SKM-1 treated with dmso at 0.1 percent for 144 hours (cell line): Measurements from ENCODE around the gene UCN2.
"Not testable (repeated sequence)": the region's sequence is repeated elsewhere in the genome, so short reads cannot be mapped to it uniquely, and the experiment has no call there.

Experiments used
- DNase-seq: peaks from one replicate; lab custom pipeline; 2025; ENCODE audit not compliant: unreplicated experiment; lab: John Stamatoyannopoulos, UW

Gene UCN2

DNA sequence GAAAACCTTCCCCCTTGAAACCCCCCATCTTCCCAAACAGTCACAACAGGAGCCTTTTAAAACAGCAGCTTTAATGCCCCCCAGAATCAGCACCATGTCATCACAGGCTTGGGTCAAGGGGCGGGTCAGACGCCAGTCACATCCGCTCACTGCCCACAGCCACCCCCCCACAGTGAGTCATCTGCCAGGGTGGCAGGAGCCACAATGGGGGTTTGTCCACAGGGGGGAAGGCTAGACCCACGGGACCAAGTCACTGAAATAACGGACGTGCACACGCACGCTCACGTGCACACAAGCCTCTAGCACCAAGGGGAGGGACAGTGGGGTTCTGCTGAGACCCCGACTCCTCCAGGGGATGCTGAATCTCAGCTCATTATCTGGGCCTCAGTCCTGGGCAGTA, 441 bp upstream of the UCN2 start:
- DNase-seq = no peak

DNA sequence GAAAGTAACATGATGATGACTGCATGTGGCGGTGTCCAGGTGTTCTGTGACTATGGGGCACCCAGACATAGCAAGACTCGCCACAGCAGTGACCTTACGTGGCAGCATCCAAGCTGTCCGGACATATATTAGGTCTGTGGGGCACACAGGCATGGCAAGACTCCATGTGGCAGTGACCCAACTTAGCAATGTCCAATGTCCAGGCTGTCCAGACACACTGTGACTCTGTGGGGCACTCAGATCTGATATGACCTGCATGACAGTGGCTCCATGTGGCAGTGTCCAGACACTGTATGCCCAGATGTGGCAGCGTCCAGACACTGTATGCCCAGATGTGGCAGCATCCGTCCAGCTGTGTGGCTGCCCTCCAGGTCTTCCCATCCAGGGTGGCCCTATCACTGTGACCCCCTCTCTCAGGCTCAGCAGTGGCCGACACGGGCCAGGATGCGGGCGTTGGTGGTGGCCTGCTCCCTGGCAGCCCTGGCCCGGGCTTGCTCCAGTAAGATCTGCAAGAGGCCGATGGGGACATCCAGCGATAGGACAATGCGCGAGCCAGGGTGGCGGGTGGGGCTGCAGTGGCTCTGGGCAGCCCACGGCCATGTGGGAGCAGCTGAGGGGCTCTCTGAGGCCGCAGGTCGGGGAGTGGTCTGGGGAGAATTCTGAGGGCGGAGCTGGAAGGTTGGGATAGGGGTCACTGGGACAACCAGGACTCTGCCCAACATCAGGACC, 1.1 kb downstream of the UCN2 start:
- no peak for DNase-seq

DNA sequence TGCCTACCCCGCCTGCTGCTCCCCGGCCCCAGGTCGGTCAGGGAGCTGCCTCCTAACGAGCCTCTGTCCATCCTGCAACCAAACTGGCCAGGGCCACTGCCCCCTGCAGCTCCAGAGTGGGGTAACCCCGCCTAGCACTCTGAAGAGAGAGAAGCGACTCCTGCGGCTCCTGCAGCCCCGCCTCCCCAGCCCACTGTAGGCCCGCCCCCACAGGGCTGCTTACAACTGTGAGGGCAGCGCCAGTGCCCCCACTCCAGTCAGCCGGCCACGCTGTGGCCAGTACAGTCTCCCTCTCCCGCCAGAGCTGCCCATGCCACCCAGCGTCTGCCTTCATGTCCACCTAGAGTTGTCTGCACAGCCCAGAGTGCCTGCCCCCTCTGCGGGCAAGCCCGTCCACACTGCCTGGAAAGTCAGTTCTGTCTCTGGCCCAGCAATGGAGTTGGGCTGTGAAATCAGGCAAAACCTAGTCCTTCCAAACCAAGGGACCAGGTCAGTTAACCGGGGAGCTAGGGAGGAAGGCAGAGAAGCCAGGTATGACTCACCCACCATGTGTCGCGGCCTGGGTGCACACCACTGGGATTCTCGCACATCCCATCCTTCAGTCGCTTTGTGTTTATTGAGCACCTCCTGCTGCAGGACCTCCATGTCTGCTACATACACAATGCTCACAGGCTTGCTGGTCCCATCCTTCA, 2.4 kb downstream of the UCN2 start:
- no peak for DNase-seq

DNA sequence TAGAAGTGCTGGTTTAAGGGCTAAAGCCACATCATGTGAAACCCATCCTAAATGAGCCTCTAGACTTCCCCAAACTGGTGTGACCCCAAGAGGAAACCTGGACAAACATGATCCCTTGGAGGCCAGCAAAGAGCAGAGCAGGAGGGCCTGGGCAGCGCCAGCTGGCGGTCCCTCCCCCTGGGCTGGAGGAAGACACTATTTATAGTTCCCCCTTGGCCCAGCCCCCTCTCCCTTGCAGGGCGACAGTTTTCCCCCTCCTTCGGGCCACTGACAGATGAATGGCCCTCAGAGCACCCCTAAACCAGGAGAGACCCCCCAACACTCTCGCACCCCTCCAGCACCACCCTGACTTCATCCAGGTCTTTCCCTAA, 2.9 kb downstream of the UCN2 start:
- no peak for DNase-seq

DNA sequence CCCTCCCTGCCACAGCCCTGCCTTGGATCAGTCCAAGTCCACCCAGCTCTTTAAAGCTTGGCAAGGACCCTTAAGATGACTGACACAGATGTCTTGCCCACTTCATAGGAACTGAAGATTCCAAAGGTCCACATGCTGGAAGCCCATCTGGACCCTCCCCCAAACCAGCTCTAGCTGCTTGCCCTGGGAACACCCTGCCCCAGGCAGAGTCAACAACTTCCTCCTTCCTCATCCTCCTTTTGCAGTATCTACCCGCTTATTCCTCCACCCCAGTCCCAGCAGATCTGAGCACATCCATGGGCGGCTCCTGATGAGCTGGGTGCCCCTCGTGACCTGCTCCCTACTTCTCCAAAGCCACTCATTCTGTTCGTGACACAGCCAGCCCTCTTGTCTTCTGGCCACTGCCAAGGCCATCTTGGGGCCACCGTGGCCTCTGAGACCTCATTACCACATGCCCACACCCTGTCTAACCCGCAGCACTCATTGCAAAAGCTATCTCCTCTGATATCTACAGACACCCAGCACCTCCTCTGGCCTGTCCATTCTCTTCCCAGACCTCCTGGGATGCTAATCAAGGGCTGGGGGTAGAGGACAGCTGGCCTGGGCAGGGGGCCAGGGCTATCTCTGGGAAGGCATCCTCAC, 5.0 kb downstream of the UCN2 start:
- peak; percentile 70 for DNase-seq

DNA sequence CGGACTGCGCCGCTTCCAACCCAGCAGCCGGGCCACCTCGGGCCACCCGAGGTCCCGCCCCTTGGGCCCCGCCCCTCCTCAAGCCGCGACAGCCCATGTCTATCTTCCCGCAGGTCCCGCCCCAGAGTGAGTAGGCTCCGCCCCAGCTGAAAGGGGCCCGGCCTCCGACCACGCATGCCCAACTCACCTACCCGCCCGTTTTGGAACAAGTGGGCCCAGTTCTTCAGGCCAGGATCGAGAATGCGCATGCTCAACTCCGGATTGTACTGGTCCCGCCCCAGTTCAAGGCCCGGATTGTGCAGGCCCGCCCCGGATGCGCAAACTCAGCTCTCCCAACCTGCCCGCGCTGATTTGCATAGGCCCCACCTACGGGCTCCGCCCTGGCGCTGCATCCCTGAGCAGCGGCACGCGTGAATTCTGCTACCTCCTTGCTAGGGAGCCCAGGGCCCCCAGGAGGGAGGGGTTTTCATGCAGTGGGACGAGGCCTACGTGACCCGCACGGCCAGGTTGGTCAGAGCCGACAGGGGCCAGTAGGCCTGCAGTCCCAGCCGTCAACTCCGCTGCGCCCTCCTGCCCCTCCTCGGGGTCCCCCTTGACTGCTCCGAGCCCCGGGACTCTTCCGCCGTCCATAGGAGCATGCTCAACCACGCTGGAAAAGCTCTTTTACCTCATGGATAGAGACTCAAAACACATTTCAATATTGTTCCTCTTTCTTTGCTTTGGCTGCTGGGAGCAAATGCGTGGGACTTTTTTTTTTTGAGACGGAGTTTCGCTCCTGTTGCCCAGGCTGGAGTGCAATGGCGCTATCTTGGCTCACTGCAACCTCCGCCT, 6.6 kb downstream of the UCN2 start, which contains the start of gene PFKFB4:
Gene PFKFB4 (minus strand): TSS at position 8 of the 831 bp plus-strand sequence. CDS start 26 bp downstream, outside the sequence.
- DNase-seq = peak; percentile 98

DNA sequence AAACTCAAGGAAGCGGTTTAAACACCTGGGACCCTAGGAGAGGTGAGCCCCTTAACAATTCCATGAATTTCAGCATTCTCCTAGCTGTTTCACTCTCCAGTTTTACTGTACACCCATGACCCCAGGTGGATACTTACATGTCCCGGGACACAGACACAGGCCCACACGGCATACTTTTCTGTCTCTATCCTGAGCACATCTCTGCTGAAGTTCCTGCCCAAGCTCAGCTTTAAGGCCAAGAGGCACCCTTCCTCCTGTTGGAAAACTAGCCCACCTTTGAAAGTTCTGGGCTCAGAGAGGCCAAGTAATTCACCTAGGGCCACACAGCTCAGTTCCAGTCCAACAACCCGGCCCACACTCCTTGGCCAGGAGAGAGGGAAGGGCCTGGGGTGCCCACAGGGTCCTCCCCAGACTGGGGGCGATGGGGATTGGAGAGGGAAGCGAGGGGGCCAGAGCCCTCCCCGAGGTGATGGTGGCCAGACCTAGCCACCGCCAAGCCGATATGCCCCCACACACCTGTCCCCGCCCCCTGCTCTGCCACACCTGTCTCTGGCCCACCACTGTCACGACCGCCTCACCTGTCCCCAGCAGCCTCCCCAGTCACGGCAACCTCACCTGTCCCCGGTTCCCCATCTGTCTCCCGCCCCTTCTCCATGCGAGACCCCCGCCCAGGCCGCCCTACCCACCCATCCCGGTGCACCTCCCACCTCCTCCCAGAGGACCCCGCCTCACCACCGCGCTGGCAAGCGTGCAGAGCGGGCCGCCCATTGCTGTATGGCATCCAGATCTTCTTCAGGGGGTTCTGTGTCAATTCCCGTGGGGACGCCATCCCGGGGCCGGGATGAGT, 7.4 kb downstream of the UCN2 start:
- no peak for DNase-seq

DNA sequence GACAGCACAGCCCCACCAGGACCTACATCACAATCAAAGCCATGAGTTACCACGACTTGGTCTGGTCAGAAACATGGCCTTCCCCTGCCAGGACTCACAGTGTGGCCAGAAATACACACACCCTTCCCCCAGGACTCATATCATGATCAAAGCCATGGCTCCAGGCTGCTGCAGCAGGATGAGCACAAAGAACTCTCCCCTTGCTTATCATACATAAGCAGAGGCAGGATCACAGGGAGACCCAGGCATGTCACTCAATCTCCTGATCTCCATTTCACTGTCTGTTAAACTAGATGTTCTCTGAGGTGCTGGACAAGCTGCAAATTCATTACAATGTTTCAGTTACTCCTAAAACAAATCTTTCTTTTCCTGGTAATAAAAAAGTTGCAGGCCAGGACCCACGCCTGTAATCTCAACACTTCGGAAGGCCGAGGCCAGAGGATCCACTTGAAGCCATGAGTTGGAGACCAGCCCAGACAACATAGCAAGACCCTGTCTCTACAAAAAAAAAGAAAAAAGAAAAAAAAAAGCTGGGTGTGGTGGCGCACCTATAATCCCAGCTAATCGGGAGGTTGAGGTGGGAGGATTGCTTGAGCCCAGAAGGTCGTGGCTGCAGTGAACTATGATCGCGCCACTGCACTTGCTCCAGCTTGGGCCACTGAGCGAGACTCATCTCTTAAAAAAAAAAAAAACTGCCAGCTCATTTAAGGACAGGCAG, 8.2 kb downstream of the UCN2 start:
- DNase-seq = no peak

DNA sequence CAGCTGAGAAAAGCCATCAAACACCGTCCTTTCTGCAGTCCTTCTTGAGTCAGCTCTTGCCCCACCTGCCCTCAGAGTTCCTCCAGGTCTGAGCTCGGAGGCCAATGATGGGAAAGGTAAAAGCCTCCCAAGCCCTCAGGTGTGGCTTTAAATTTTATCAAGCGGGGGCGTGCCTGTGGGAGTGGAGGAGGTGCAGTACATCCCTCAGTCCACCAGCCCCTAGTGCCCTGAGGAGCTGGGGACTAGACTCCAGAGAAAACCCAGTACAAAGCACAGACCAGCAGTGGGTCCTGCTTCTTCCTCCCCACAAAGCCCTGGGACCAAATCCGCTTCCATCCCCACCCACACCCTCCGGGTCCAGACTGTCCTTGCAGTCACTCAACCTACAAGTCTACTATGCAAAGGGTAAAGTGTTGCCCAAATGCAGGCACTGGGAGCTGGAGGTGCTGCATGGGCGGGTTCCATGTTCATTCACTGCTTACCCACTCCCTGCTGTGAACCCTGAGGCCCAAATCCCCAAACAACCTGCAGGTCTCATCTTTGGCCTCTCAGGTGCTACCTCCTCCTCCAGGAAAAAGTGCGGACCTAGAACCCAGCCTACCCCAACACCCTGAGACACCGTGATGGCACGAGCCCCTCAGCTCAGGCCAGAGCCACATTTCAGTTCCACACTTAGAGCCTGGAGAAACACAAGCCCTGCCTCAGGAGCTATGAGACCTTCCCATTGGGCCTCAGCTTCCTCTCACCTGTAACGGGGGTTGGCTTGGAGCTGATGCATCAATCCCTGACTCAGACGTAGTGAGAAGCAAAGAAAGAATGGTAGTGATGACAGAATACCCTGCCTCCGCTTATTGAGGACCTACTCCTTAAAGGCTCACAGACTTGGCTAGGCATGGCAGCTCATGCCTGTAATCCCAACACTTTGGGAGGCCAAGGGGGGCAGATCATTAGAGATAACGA, 9.4 kb downstream of the UCN2 start:
- DNase-seq = no peak

DNA sequence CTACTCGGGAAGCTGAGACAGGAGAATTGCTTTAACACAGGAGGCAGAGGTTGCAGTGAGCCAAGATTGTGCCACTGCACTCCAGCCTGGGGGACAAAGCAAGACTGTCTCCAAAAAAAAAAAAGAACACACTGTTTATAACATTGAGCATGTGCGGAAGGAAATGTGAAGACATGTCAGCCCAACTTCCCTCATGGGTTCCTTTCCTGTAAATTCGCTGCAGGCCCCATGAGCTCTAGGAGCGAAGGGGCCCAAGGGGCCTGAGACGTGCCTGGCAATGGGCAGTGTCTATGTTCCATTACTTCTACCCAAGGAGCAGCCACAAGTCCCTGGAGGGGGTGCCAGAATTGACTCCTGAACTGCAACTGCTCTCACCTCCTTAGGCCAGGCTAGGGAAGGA, 10.2 kb downstream of the UCN2 start:
- no peak for DNase-seq

DNA sequence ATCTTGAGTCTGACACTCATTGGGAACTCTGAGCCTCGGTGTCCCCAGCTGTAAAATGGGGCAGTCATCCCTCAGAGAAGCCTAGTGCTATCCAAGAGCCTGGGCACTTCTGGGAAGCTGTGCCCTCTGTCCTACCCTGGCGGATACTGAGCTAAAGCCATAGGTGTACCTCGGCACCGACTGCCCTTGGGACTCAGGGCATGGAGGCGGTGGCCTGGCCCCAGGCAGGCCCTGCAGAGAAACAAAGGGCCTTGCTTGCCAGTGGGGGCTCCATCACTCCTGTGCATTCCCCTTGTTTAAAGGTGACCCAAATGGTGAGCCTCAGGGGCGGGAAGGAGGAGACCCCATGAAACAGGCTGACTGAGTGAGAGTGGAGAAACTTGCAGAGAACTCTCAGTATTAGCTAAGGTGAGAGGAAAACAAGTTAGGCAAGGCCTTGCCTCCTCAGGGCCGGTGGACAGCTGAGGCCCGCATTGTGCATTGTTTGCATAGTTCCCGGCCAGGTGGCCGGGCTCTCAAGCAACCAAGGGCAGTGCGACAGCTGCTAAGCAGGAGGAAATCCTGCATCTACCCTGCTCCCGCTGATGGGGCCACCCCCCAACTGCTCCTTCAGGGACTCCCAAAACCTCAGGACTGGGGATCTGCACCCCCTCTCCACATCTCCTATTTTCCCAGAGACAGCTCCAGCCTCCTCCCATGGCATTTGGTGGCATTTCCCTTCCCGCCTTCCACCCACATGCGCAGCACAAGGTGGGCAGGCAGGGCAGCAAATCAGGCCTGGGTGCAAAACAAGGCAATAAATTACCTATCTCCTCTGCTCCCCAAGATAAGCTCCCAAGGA, 11.2 kb downstream of the UCN2 start:
- DNase-seq = no peak

DNA sequence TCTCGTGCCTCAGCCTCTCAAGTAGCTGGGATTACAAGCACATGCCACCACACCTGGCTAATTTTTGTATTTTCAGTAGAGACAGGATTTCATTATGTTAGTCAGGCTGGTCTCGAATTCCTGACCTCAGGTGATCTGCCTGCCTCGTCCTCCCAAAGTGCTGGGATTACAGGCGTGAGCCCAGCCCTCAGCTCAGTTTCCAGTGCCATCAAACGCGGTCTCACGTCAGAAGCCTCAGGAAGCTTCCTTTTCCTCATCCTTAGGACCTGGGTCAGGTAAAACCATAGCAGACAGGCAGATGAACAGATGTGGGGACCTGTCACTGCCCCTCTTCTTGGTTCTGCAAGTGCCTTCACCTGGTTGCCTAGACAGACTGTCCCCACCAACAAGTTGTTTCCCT, 11.9 kb downstream of the UCN2 start:
- not testable (repeated sequence) for DNase-seq

DNA sequence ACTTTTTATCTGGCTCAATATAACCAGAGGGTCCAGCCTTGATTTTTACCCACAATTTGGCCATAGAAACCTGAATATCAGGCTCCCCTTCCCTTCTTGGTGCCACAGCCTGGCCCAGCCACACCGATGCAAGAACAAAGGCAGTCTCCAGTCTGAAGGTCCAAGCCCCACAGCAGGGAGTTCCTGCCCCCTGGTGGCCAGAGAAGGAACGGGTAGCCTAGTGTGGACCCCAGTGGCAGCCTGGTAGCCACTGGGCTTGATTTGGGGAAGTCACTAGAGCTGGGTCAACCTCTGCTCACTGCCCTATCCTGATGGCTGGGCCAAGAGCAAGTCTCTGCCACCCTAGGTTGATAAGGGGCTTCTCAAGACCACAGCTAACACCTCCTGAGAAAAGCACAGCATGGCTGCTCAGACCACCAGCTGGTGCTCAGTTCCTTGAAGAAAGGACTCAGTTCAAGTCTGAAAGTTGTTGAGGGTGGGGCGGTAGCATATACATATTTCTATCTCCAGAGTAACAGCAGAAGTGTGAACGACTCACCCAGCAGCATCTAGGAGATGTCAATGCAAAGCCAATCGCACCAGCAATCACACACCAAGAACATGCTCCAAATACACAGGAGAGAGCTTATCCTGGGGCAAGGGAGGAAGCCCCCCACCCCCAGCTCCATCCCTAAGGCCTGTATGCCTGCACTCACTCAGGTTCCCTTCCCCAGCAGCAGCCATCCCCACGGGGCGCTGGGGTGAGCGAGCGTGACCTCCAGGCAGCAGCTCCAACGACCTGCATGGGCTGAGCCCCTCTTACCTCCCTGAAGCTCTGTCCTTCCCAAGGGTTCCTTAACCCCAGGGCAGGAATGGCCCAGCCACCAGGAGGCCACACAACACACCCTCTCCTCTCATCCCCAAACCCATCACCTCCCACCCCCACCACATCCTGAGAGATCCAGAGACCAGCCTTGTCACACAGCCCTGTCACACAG, 14.6 kb downstream of the UCN2 start:
- peak; percentile 80 for DNase-seq

DNA sequence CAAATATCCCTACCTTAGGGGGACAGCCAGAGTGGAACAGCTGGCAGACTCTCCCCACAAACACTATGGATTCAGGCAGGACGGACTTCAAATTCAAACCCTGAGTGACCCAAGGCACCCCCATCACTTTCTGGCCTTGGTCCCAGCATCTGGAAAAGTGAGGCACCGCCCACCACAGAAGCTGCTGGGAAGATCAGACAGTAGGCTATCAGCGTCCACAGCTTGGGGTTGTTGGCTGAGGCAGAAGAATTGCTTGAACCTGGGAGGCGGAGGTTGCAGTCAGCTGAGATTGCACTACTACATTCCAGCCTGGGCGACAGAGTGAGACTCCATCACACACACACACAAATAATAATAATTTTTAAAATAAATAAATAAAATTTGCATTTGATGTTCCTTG, 15.5 kb downstream of the UCN2 start:
- DNase-seq = no peak

DNA sequence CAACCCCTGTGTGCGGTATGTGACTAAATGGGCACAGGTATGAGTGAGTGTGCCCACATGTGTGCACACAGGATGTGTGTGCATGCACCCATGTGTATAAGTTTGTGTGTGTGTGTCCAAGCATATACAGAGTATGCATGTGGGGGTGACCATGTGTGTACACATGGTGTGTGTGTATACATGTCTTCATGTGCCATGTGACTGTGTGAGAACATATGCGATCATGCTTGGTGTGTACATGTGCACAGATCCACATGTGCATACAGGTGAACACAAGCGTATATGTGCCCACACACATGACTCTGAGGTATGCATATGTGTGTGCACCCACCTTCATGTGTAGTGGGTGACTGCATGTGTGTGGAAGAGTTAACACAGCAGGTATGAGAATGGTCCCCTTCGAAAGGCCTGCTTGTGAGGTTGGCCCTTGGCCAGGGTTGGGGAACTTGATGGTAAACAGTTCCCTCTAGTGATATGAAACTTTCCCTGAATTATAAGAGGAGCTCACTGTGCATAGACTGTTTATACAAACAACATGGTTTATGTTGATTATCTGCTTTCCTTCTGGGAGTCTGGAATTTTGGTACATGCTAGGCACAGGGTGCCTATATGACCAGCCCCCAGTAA, 17.3 kb downstream of the UCN2 start:
- DNase-seq = no peak

DNA sequence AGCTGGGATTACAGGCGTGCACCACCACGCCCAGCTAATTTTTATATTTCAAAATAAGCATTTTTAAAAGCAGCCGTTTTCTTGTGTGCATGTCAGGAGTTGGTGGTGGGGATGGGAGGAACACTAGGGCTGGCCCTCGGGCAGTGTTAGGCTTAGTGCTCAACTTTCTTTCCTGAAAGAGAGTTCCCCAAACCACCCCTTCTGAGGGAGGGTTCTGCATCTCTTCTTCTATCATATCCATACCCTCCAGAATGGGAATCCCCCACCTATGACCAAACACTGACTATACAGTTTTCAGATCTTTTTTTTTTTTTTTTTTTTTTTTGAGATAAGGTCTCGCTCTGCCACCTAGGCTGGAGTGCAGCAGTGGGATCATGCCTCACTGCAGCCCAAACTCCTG, 19.4 kb downstream of the UCN2 start:
- no peak for DNase-seq
